HG03139 (cell line): ENCODE data around the gene SGPL1.
"Not testable (repeated sequence)": the region's sequence is repeated elsewhere in the genome, so short reads cannot be mapped to it uniquely, and the experiment has no call there.

Source experiments
- ATAC-seq: cut with Tn5 transposase; IDR thresholded peaks from one replicate; pipeline ENCODE4 v1.9.1; 2021; ENCODE audit not compliant: unreplicated experiment

SGPL1 gene

GRCh38 chr10:70918851-70919530, 103.2 kb downstream of the SGPL1 start:
- ATAC-seq = no peak

- not testable (repeated sequence) for ATAC-seq
These were observed 104.2 kb downstream of the SGPL1 start for GRCh38 chr10:70919906-70920305.

DNA sequence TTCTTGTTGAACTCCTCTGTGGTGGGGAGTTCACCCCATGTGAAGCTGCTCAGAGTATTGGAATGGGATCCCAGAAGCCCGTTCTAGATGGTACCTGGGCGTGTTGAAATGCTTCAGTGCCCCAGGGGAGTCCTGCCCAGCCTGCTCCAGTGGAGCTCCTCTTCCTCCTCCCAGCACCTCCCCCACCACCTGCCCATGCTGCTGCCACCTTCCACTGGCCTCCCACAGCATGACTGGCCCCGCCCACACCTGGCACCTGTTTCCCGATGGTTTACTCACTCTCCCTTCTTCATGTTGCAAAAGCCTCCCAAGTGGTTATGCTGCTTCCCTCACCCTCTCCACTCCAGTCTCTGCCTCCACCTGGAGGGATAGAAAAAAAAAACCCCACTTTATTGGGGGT, 104.8 kb downstream of the SGPL1 start:
- no peak for ATAC-seq

DNA sequence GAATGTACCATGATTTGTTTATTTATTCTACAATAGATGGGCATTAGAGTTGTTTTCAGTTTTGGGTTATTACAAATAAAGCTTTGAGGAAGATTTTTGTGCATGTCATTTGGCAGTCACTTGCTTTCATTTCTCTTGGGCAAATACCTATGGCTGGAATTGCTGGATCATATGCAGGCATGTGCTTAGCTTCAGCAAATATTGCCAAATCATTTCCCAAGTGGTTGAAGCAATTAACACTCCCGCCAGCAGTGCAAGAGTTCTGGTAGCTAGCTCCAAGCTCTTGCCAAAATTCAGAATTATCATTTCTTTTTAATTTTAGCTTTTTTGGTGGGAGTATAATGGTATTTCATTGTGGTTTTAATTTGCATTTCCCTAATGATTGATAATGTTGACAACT, 105.5 kb downstream of the SGPL1 start:
- ATAC-seq = no peak

DNA sequence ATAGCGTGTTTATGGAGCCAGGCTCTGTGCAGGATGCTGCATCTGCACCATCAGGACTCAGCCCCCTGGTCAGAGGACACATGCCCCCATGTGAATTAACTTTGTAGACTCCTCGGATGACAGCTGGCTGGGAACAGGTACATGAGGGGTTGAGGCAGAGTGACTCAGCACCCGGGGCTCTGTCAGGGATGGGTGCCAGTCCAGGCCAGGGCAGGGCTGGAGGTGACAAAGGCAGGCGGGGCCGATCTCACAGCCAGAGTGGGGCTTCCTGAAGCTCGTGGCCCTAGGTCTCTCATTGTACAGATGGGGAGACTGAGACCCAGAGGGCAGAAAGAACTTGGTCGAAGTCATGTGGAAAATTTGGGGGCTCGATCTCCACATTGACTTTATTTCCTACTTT, 107.9 kb downstream of the SGPL1 start:
- no peak for ATAC-seq

DNA sequence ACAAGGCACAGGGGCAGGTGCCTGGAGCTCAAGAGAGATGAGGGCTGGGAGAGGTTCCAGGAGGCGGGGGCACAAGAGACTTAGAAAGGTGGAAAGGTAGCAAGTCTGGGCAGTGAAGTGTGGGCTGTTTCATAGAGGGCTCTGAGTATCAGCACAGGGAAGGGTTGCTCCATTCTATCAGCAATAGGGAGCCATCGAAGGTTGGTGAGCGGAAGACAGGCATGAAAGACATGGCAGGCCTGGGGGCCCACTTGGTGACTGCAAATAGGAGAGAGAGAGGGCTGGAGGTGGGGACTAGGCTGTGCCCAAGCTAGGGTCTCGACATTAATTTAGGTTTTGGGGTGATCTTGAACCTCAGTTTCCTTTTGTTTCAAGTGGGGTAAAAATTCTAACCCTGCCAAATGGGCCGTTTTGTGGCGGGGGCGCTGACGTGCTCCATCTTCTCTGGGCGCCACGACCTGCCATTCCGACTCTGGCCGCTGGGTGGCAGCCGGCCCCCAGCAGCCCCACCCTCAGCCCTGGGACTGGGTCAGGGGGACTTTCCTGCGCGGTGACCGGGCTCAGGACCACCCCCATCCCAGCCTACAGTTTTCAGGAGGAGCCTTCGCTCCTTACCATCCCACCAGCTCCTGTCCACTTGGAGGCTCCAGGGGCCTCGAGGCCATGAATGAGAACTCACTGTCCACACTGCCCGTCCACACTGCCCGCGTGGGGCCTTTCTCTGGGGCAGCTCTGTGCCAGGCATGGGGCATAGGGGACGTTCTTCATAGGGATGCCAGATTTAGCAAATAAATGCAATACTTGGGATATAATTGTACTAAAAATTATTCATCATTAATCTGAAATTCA, 109.9 kb downstream of the SGPL1 start:
- ATAC-seq = no peak

- ATAC-seq = no peak
These were observed 110.7 kb downstream of the SGPL1 start for GRCh38 chr10:70926226-70927000.

GRCh38 chr10:70927189-70927943, 111.6 kb downstream of the SGPL1 start:
- ATAC-seq = no peak

- no peak for ATAC-seq
These were observed 112.4 kb downstream of the SGPL1 start for GRCh38 chr10:70928140-70928539.

- ATAC-seq = no peak
These were observed 114.7 kb downstream of the SGPL1 start for GRCh38 chr10:70930263-70931000.
